Measurements from ENCODE around the gene KRTAP10-2. TPM values are rescaled to one million over a fixed set of nuclear protein-coding genes. Genes with fewer than 3 reads are reported as not detected.

Gene KRTAP10-2
- total RNA-seq, 2 experiments from 2014 or later = not detected

GRCh38 chr21:44512496-44513388, 38.6 kb downstream of the KRTAP10-2 start:
- no peaks in the 10 kb centered on the region for H3K9me3 ChIP-seq (ENCODE audit: low read length)
- H3K79me2 ChIP-seq (ENCODE audit: insufficient read depth, low read depth, low read length) = no peaks in the 10 kb centered on the region
- H3K4me1 ChIP-seq (ENCODE audit: insufficient read depth, low read length, poor library complexity, severe bottlenecking) = no peaks in the 10 kb centered on the region
- DNase-seq (ENCODE audit: low spot score) = no peak
- ChIA-PET POLR2A (no interaction called here), CTCF (ENCODE audit: unreplicated experiment) (no interaction called here)
- H3K9me2 ChIP-seq (ENCODE audit: insufficient read depth, low read length) = no peaks in the 10 kb centered on the region
- intact Hi-C loops (cut with micrococcal nuclease; ENCODE audit: unreplicated experiment) = no loop called here
- no peak overlapping the region for H3K4me2 ChIP-seq (ENCODE audit: low read length)
- no TSS peak for BruUV-seq (replicated peaks)
- no peak for TF ChIP-seq CTCF (conservative IDR thresholded peaks at IDR 0.05; ENCODE audit: low read length)
- TF ChIP-seq EZH2phosphoT487 (IDR thresholded peaks at IDR 0.05; ENCODE audit: borderline replicate concordance, low read depth, low read length) = no peak
- no peaks in the 10 kb centered on the region for H4K20me1 ChIP-seq (ENCODE audit: insufficient read depth, low read length)
- H3K27ac ChIP-seq (ENCODE audit: low read depth, low read length, poor library complexity, severe bottlenecking) = no peak overlapping the region
- H3K36me3 ChIP-seq (ENCODE audit: insufficient read depth, low read length) = no peaks in the 10 kb centered on the region
- H3K4me3 ChIP-seq (ENCODE audit: low read depth, low read length, poor library complexity, severe bottlenecking) = no peak overlapping the region
- H2AFZ ChIP-seq (ENCODE audit: low read length) = no peak overlapping the region

- Histone ChIP-seq H3K79me2 (ENCODE audit: insufficient read depth, low read depth, low read length) (no peaks in the 10 kb centered on the region), H3K4me2 (ENCODE audit: low read length) (no peak overlapping the region), H2AFZ (ENCODE audit: low read length) (no peak overlapping the region), H3K4me1 (ENCODE audit: insufficient read depth, low read length, poor library complexity, severe bottlenecking) (no peaks in the 10 kb centered on the region), H3K27ac (ENCODE audit: low read depth, low read length, poor library complexity, severe bottlenecking) (no peak overlapping the region), H3K36me3 (ENCODE audit: insufficient read depth, low read length) (no peaks in the 10 kb centered on the region), H3K9me2 (ENCODE audit: insufficient read depth, low read length) (no peaks in the 10 kb centered on the region), H3K4me3 (ENCODE audit: low read depth, low read length, poor library complexity, severe bottlenecking) (no peak overlapping the region), H4K20me1 (ENCODE audit: insufficient read depth, low read length) (no peaks in the 10 kb centered on the region), H3K9me3 (ENCODE audit: low read length) (no peaks in the 10 kb centered on the region)
- no peak for DNase-seq (ENCODE audit: low spot score)
- intact Hi-C loops (cut with micrococcal nuclease; ENCODE audit: unreplicated experiment) = no loop called here
- TF ChIP-seq CTCF (conservative IDR thresholded peaks at IDR 0.05; ENCODE audit: low read length) (no peak), EZH2phosphoT487 (IDR thresholded peaks at IDR 0.05; ENCODE audit: borderline replicate concordance, low read depth, low read length) (no peak)
- ChIA-PET CTCF (ENCODE audit: unreplicated experiment) (no interaction called here), POLR2A (no interaction called here)
- no TSS peak for BruUV-seq (replicated peaks)
These were observed 39.4 kb downstream of the KRTAP10-2 start for GRCh38 chr21:44511938-44512275.

GRCh38 chr21:44511219-44511937, 39.9 kb downstream of the KRTAP10-2 start:
- no peak for DNase-seq (ENCODE audit: low spot score)
- intact Hi-C loops (cut with micrococcal nuclease; ENCODE audit: unreplicated experiment) = no loop called here
- BruUV-seq (replicated peaks) = no TSS peak
- no peaks in the 10 kb centered on the region for H3K4me1 ChIP-seq (ENCODE audit: insufficient read depth, low read length, poor library complexity, severe bottlenecking)
- TF ChIP-seq CTCF (conservative IDR thresholded peaks at IDR 0.05; ENCODE audit: low read length) (no peak), EZH2phosphoT487 (IDR thresholded peaks at IDR 0.05; ENCODE audit: borderline replicate concordance, low read depth, low read length) (no peak)
- H3K9me3 ChIP-seq (ENCODE audit: low read length) = no peaks in the 10 kb centered on the region
- H3K4me3 ChIP-seq (ENCODE audit: low read depth, low read length, poor library complexity, severe bottlenecking) = no peak overlapping the region
- H4K20me1 ChIP-seq (ENCODE audit: insufficient read depth, low read length) = no peaks in the 10 kb centered on the region
- H2AFZ ChIP-seq (ENCODE audit: low read length) = no peak overlapping the region
- ChIA-PET POLR2A (no interaction called here), CTCF (ENCODE audit: unreplicated experiment) (no interaction called here)
- no peaks in the 10 kb centered on the region for H3K79me2 ChIP-seq (ENCODE audit: insufficient read depth, low read depth, low read length)
- no peak overlapping the region for H3K27ac ChIP-seq (ENCODE audit: low read depth, low read length, poor library complexity, severe bottlenecking)
- H3K36me3 ChIP-seq (ENCODE audit: insufficient read depth, low read length) = no peaks in the 10 kb centered on the region
- H3K4me2 ChIP-seq (ENCODE audit: low read length) = no peak overlapping the region
- no peaks in the 10 kb centered on the region for H3K9me2 ChIP-seq (ENCODE audit: insufficient read depth, low read length)
